Stimulated activated CD8-positive, alpha-beta memory T cell treated with anti-CD3 and anti-CD28 coated beads, Interleukin-7, amount 100 ng/mL, for 1 hour (primary cell): ENCODE data around the gene FILIP1L.

Experiments
- DNase-seq, 2 donors: peaks; one replicate each; pipeline ENCODE4 v3.0.0-alpha.2; 2020; ENCODE audit warnings: low read depth in 2 of 2

Gene FILIP1L

DNA sequence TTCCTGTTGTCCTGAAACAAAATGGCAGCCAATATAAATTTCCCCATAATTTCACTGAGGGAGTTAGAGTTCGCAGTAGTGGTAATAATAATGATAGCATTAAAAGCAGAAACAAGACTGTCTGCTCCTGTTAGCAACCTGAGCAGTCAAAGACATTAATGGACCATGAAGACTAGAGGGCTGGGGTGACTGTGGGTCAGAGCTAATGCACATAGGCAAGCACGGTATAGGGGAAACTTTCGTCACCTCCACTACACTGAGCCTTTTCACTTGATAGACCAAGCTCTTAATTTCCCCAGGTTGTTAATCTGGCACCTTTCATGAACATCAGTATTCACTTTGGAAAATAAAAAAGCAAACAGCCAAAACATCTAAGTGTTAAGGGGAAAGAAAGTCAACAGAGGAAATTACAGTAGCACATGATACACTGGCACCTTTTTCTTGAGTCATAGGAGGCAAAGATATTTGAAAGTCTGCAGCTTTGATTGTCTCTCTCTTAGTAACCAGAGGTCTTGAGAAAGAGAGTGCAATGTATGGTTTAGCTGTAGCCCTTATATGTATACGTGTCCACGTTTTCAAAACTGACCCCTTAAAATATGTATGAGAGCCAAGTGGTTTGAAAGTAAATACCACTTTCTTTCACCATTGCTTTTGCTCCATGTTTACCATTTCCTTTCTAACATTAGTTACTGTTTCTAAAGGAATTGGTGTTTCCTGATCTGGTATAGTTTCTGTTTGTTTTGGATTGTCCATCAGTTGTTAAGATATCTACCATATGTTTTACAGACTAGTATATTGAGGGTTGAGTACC, 104.8 kb downstream of the FILIP1L start:
- DNase-seq = no peak

DNA sequence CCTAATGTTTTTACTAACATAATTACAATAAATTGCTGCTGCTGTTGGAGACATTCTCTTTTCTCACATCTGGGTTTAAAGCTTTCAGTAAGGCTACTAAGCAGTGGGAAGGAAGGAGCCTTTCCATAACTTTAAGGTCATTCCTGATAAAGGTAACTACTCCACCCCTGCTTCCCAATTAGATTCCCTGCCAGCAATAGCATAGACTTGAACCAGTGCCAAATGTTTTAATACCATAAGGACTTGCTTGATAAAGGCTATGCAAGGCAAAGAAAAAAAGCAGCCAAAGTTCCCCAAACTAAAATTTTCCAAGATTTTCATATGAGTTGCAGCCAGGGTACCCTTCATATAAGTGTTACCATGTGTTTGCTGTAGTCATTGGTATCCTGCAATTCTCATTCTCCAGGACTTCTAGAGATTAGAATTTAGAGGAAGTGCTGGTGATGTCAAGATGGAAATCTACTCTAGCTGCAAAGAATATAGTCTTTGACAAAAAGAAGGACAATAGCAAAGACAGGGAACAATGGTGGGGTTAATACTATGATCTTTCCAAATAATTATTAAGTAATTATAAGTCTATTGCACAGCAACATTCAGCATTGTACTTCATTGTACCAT, 106.1 kb downstream of the FILIP1L start:
- no peak for DNase-seq

DNA sequence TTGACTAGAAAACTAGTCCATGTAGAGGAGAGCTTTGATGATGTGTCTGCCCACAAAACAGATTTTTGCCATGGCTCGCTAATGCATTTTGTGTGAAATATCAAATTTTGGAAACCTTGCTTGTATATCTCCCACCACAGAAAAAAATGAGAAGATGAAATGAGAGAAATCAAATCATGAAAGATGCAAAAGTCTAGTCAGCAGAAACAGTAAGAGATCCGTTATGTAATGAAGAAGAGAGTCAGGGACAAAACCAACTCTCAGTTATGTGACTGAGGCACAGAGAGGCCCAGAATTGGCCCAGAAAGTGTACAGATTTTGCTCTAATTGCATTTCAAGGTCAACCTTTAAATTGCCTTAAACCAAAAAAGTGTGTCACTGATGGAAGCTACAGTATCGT, 107.0 kb downstream of the FILIP1L start:
- no peak for DNase-seq

DNA sequence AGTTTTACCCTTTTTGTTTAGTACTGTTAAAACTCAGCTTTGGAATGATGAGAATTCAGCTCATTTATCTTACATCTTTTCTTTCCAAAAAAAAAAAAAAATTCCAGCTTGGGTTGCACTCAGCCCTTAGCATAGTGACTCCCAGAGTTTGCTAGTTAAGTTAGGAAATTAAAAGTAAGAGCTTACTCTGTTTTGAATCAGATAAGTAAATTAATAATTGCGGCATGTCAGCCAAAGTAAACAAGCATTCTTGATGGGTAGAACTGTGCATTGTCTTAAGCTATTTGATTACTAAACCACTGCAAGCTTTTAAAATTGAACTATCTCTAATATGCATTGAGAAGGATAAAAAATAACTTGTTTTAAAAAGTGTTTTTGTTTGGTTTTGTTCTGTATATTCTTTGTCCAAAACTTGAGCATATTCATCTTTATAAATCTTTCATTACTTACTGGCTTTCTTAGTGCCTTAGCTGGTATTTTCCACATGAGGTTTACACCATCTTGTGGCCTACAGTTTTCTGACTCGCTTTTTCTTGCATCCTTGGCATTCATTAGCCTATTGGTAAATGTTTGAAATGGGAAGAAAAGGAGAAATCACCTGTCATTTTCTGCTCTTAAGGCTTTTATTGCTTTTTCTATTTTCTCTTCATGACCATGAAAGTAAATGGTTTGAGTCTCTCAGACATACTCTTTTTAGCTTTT, 107.6 kb downstream of the FILIP1L start:
- DNase-seq = no peak

DNA sequence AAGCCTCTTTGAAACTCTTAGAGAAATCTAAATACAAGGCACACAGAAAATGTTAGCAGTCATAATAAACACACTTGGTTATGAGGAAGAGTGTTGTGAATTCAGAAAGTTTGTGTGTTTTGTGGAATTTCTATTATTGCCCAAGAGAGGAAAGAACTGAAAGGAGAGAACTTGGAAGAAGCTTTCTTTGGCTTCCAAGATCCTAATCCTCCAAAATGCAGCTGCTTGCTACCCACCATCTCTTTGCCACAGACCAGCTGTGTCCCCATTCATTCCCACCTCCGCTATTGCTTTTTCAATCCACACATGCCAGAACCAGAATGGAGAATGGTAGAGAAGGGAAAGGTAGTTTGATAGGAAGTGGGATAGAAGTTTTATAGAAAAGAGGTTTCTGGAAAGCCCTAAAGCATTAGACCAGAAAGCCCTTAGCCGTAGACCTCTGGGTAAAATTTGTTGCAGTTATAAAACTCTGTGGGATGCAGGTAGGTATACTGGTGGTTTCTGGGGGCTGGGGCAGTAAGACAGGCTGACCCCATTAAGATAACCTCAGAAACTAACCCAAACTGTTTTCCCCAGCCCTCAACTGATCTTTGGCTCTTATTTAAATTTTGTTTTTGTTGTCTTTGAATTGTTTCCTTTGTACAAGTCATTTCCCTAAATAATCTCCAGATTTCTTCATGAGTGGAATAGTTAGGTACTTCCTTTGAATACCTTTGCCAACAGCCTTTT, 108.5 kb downstream of the FILIP1L start:
- no peak for DNase-seq

DNA sequence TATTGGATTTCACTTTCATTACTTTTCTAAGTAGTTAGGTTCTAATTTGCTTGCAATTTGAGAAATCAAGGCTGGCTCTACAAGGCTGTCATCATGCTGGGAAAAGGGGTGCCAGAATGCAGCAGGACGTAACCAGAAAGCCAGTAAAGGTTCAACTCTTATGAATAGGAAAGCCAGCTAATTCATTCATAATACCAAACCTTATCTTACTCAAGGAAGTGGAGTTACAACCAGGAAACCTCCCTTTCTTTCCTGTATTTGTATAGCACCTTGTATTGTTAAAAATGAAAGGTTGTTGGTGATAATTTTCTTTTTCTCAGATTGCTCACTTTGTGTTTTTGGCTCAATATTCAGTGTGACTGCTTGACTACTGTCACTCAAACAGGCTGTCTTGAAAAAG, 109.4 kb downstream of the FILIP1L start:
- no peak for DNase-seq

DNA sequence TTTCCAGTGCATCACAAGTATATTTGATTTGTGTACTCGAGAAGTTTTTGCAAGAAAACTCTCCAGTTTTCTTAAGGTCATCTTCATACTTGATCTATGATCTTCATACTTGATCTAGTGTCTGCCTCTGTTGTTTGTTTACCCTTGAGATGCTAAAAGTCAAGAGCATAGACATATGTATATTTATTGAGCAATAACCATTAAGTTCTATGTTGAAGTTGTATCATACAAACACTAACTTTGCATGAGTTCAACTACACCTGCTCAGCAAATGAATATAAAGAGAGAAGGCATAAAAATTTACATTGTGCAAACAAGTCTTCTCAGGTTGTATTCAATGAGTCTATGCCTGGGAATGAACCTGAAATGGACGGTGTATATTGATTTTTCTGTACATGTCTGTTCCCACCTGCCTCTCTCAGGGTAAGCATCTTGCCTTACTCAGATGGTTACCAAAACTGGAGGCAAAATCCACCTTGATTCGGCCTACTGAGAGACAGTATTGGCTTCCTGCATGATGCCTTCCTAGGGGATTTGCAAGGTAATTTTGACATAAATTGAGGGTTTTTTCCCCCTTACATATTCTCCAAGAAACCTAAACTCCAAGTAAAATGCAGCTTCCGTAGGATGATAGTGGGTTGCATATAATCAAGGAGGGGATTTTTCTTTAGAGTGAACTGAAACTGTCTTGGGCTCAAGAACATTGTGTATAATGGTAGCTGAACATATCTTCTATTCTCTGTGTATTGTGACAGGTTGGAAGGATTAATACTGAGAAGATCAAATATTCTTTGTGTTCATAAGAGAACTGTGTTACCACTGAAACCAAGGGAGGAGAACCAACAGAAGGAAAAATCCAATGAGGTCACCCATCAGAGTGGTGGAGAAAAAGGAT, 110.4 kb downstream of the FILIP1L start:
- DNase-seq = no peak

DNA sequence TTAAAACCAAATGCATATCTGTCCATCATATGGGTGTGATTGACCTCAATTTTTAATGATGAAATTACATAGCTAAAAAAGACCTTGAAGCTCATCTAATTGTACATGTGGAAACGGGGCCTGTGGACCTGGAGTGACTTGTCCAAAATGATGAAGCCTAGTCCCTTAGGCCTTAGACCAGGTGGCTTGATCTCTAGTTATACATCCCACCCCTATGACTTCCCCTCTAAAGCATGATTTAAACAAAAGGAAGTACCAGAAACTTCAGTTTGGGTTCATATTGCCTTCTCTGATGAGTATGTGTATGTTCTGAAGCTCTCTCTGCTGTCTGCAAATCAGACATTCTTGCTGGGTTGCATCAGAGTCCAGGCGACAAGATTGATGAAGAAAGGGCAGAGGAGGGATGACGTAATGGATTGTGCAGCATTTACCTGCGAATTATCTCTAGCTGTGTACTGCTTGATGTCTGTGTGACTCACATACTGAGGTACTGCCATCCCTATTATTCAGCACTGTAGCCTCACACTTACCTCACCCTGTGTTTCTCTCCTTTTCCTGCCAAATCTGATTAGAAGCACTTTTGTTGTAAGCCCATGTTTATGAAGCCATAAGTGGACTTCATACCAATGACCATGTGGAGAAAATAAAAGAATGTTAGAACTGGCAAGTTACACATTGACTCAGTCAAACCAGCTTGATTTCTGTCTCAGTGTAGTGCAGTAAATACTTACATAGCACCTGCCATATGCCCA, 111.5 kb downstream of the FILIP1L start:
- no peak for DNase-seq

DNA sequence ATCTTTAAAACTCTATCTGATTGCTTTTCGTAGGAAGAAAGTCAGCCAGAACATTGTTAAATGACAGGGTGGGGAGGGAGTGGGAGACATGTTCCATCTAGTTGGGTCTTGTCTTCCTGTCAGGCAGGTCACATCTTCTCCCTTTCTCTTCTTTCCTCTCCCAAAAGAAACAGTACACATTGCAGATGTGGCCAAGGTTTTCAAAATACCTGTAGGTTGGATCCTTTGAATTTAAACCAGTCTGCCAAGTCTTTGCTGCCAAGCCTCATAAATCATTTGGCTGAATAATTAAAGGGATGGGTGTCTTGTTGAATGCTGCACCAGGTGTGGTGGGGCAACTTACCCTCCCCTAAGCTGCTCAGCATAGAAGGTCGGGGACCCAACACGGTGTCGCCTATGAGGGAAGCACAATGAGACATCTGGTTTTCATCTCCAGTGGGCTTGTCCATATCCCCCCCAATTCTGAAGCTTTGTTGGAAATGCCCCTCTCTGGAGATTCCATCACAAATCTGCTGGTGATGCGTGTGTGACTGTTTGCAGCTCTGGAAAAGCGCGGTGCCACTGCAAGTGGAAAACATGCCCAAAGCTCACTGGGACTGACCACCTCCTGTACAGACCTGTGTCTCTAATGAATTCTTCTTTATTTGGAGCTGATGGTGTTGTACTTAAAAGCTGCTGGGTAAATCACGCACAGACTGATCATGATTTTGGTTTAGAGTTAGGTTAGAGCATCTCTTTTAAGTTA, 112.6 kb downstream of the FILIP1L start:
- no peak for DNase-seq

DNA sequence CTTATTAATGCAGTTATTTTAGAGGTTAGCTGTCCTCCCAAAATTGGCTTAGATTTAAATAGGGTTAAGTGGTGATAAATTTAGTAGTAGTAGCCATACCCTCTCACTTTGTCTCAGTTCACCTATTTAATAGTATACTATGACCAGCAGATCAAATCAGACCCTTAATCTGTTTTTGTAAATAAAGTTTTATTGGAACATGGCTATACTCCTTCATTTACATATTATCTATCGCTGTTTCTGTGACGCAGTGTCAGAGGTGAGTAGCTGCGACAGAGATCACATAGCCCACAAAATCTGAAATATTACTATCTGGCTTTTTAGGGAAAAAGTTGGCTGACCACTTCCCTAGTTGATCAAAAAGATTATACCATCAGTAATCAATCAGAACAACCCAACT, 113.2 kb downstream of the FILIP1L start:
- DNase-seq = no peak

DNA sequence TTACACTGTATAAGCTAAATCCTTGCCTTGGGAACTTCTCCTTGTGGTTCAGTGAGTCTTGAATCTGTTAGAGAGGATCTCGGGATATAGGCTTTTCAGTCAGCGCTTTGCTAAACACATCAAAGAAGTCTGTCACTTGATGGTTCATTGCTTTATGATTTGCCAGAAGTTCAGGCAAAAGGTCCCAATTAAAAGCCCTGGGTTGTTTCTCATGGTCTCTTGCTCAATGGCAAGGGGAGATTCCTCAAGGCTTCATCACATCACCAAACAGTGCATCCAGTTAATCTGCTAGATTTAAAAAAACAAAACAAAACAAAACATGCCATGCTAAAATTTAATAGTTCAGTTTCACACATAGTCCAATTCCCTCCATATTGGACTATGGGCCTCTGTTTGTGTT, 114.8 kb downstream of the FILIP1L start:
- DNase-seq = no peak

DNA sequence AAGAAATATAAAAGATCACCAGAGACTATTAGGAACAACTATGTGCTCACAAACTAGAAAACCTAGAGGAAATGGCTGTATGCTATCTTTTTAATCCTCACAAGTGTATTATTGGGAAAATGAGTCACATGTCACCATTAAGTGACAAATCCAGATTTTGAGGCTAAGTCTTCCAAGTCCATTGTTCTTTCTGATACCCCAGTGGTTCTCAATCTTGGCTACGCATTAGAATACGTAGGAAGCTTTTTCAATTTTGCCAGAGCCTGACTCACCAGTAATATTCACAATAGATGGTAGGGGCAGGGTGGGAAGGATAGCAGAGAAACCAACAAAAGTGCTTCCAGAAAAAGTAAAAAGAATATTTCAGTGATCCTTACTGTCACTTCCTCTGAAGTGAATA, 117.0 kb downstream of the FILIP1L start:
- DNase-seq = no peak

DNA sequence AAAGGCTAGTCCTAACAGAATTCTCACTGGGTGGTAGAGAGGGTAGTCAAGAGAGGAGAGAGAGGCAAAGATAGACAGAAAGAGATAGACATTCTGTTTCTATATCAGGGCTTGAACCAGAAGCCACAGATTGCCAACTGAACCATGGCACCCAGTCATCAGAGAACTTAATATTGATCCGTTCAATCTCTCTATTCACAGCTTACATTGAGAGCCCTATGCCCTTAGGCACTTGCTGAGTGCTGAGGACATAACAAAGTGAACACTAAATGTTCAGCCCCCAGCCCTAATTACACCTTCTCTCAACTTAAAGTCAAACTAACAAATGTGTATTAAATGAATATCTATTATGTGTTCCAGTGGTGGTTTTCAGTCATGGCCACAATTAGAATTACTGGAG, 124.1 kb downstream of the FILIP1L start:
- DNase-seq = no peak

DNA sequence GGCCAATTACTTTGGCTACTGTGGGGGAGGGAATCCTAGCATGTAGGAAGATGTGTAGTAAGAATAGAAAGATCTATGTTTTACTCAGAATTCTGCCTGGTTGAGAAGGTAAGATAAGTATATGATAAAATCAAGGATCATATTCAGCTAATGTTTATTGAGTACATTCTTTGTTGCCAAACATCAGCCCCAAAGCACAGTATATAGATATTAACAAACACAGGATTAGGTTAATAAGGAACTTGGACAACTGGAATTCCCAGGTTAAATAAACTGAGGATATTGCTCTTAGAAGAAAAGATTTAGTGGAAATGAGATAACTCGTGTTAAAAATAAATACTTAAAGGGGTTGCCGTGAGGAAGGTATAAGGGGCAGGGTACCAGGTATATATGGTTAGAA, 129.6 kb downstream of the FILIP1L start:
- no peak for DNase-seq

DNA sequence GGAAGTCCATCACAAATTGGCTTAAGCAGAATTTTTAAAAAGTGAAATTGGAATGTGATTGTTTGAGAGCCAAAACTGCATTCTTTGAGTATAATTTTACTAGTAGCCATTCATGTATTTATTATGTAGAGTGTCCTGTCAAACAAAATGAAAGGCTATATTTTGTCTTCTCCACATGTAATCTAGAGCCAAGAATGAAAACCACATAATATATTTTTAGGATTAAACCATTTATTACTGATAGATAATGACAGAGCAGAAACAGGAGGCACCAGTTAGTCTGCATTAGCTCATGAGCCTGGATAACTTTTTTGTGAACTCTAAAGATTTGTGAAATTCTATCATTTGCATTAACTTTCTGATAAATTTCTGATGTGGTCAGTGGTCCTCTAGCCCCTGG, 130.2 kb downstream of the FILIP1L start:
- DNase-seq = no peak

DNA sequence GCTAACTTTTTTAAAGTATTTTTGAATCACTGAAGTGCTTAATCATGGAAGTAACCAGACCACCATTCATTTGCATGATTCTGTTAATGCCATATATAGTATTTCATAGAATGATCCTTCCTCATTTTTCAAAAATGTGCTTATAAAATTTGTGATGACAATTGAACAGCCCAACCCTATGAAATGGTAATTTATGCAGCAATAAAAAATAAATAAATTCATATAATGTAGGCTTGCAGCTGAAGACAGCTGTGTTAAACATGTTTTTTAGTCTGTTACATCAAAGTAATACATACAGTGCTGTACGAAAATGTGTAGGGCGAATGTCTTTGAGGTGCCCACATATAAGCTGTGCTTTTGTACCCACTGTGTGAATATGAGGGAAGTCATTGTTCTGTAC, 131.7 kb downstream of the FILIP1L start:
- no peak for DNase-seq

DNA sequence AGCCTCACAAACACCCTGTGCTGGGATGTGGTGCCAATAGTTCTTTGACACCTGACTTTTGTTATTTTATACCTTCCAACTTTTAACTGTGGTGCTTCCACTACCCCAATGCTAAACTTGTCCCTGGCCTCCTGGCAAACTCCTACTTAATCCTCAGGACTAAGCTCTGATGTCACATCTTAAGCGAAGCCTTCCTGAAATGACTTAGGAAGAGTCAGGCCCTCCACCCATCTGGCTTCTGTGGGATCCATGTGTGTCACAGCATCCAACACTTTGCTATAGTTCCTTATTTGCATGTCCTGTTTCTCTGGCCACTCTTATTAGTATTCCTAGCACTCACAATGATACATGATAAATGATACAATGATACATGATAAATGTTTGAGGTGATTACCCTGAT, 133.2 kb downstream of the FILIP1L start:
- DNase-seq = no peak

DNA sequence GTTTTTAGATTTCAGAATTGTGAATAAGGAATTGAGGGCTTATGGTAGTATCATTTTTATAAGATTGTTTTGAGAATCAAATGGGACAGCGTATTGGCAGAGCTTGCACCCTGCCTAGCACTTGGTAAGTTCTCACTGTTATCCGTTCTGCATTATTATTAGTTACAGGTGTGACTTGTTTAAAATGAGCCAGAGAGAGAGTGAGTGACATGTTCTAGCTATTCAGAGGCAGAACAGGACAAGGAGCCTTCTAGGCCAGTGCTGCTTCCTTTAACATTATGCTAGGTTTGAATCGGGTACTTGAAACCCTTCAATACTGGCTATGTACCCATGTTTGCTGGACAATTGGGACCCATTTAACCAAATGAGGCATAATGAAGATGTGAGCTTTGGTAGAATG, 133.7 kb downstream of the FILIP1L start:
- no peak for DNase-seq

DNA sequence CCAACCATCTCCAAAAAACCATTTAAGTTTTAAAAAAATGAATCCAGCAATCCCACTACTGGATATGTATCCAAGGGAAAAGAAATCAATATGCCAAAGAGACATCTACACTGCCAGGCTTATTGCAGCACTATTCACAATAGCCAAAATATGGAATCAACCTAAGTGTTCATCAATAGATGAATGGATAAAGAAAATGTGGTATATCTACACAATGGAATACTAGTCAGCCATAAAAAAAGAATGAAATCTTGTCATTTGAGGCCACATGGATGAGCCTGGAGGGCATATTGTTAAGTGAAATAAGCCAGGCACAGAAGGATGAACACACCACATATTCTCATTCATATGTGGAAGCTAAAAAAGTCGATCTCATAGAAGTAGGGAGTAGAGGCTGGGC, 136.1 kb downstream of the FILIP1L start:
- DNase-seq = no peak

DNA sequence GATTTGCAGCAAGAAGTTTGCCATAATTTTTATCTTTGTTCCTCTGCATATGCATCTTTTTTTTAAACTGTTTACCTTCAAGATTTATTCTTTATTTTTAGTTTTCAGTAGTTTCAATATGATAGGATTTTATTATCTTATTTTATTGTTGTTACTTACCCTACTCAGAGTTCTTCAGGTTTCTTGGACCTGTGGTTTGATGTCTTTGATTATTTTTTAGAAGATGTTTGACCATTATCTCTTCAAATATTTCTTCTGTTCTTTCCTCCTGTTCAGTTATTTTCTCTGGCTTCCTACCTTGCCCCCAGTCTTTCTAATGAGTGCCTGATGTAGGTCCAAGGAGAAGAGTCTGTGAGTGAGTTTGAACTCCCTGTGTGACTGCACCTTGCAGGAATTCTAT, 137.7 kb downstream of the FILIP1L start:
- no peak for DNase-seq
